Cardiac muscle cell (in vitro differentiated cells and primary cell): ENCODE measurements around the gene LRSAM1. TPM values are rescaled to one million over a fixed set of nuclear protein-coding genes. Genes with fewer than 3 reads are reported as not detected.

Experiments used
- DNase-seq, 2 donors: peaks; one replicate each; pipeline versions ENCODE4 v3.0.0 to v3.0.0-alpha.2; 2010 to 2017; ENCODE audit warnings: low read depth in 1 of 2, low spot score in 1 of 2
- H3K27ac ChIP-seq: fragments of 200-600 bp; sonication (generic); 2 replicates; pipeline ENCODE4 v1.5.1; 2016
- H3K27me3 ChIP-seq: fragments of 200-600 bp; sonication (generic); 2 replicates; pipeline ENCODE4 v1.6.0; 2016; ENCODE audit warnings: control low read depth
- H3K36me3 ChIP-seq: fragments of 200-600 bp; sonication (generic); 2 replicates; pipeline ENCODE4 v1.5.1; 2016; ENCODE audit warnings: control low read depth
- H3K4me1 ChIP-seq: fragments of 200-600 bp; sonication (generic); 2 replicates; pipeline ENCODE4 v1.8.1; 2017; ENCODE audit warnings: low read depth, mild to moderate bottlenecking, mixed run types
- H3K4me3 ChIP-seq: fragments of 200-600 bp; sonication (generic); 2 replicates; pipeline ENCODE4 v1.5.1; 2016; ENCODE audit warnings: mild to moderate bottlenecking
- H3K9me3 ChIP-seq: fragments of 200-600 bp; sonication (generic); 2 replicates; pipeline ENCODE4 v1.5.1; 2017; ENCODE audit warnings: low read depth, mild to moderate bottlenecking, control low read depth
- polyA plus RNA-seq: library from polyadenylated mRNA; unstranded; fragments of >200 nt; fragmentation: Nextera tagmentation; extraction: Ambion mirVana; gene quantifications from 2 replicates; pipeline ENCODE4 v1.2.1, GENCODE V29; 2016
- total RNA-seq: library from RNA; depleted of rRNA; stranded (reverse); fragments of >200 nt; gene quantifications from 2 replicates; pipeline ENCODE4 v1.2.3, GENCODE V29; 2016
- TF ChIP-seq, protein P1 (sequence below): IDR thresholded peaks from 2 replicates; pipeline ENCODE4 v1.5.1; 2012; ENCODE audit warnings: low read depth, mild to moderate bottlenecking, low read length

LRSAM1 gene
- total and polyA plus RNA-seq, 2 experiments from 2014 or later = 39.4 to 39.7 TPM

- TF ChIP-seq, protein P1, sequence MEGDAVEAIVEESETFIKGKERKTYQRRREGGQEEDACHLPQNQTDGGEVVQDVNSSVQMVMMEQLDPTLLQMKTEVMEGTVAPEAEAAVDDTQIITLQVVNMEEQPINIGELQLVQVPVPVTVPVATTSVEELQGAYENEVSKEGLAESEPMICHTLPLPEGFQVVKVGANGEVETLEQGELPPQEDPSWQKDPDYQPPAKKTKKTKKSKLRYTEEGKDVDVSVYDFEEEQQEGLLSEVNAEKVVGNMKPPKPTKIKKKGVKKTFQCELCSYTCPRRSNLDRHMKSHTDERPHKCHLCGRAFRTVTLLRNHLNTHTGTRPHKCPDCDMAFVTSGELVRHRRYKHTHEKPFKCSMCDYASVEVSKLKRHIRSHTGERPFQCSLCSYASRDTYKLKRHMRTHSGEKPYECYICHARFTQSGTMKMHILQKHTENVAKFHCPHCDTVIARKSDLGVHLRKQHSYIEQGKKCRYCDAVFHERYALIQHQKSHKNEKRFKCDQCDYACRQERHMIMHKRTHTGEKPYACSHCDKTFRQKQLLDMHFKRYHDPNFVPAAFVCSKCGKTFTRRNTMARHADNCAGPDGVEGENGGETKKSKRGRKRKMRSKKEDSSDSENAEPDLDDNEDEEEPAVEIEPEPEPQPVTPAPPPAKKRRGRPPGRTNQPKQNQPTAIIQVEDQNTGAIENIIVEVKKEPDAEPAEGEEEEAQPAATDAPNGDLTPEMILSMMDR = no peak
- no peak for DNase-seq
- no peak overlapping the region for H3K27ac ChIP-seq
- no peaks in the 10 kb centered on the region for H3K9me3 ChIP-seq
- H3K4me1 ChIP-seq = no peaks in the 10 kb centered on the region
- no peaks in the 10 kb centered on the region for H3K27me3 ChIP-seq
- H3K36me3 ChIP-seq = peaks cover 3% of the 10 kb centered on the region
- H3K4me3 ChIP-seq = no peak overlapping the region
Observed at GRCh38 chr9:127500399-127500798, 49.1 kb downstream of the LRSAM1 start.

DNA sequence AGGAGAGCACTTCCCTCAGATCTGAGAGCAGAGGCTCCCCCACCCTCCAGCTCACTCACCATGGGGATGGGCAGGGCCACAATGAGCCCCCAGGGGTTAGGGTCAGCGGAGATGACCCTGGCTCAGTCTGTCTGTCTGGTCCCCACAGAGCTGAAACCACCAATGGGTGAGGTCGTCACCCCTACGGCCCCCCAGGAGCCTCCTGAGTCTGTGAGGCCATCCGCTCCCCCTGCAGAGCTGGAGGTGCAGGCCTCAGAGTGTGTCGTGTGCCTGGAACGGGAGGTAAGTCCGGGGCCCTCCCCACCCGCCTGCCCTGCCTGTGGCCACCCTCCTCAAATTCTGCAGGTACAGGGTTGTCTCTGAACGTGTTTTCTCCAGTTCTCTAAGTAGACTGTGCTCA, 49.6 kb downstream of the LRSAM1 start:
- peaks cover 3% of the 10 kb centered on the region for H3K36me3 ChIP-seq

GRCh38 chr9:127501821-127502343, 50.6 kb downstream of the LRSAM1 start:
- Histone ChIP-seq H3K4me1 (no peaks in the 10 kb centered on the region), H3K27ac (no peak overlapping the region), H3K36me3 (peaks cover 3% of the 10 kb centered on the region), H3K4me3 (no peak overlapping the region), H3K27me3 (no peaks in the 10 kb centered on the region), H3K9me3 (no peaks in the 10 kb centered on the region)
- DNase-seq = no peak
- TF ChIP-seq, protein P1 = no peak

More for the DNA sequence above, 49.6 kb downstream of the LRSAM1 start:
- no peak for DNase-seq
- Histone ChIP-seq H3K4me1 (no peaks in the 10 kb centered on the region), H3K27me3 (no peaks in the 10 kb centered on the region), H3K4me3 (no peak overlapping the region), H3K27ac (no peak overlapping the region), H3K9me3 (no peaks in the 10 kb centered on the region)
- TF ChIP-seq, protein P1 = no peak

DNA sequence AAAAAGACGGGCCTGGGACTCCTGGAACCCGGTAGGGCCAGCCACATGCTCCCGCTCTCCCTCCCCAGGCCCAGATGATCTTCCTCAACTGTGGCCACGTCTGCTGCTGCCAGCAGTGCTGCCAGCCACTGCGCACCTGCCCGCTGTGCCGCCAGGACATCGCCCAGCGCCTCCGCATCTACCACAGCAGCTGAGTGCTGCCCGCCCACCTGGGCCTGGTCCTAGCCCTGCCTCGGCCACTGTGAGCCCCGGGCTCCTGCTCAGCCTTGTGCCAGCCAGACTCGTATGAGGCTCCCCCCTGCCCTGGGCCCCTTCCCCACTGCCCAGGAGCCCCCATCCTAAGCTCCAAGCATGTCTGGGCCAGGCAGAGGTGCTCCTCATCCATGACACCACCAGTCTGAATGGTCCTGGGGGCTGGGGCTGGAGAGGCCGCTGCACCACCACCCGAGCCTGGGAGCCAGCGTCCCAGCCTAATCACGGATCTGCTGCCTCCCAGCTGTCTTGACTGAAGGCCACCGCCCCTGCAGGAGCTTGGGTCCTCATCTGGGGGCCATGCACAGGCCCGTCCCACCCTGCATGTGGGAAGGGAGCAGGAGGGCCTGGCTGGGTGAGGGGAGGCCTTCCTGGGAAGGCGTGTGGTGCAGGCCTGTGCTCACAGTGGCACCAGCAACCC, 51.5 kb downstream of the LRSAM1 start:
- TF ChIP-seq, protein P1 = no peak
- Histone ChIP-seq H3K27ac (no peak overlapping the region), H3K9me3 (no peaks in the 10 kb centered on the region), H3K4me3 (no peak overlapping the region), H3K27me3 (no peaks in the 10 kb centered on the region), H3K4me1 (no peaks in the 10 kb centered on the region), H3K36me3 (peaks cover 3% of the 10 kb centered on the region)
- no peak for DNase-seq

- no peak overlapping the region for H3K27ac ChIP-seq
- H3K9me3 ChIP-seq = no peaks in the 10 kb centered on the region
- H3K27me3 ChIP-seq = no peaks in the 10 kb centered on the region
- TF ChIP-seq, protein P1 = no peak
- H3K36me3 ChIP-seq = peaks cover 5% of the 10 kb centered on the region
- no peaks in the 10 kb centered on the region for H3K4me1 ChIP-seq
- no peak overlapping the region for H3K4me3 ChIP-seq
- DNase-seq = no peak
Observed at GRCh38 chr9:127503379-127503921, 52.1 kb downstream of the LRSAM1 start.
